Loucy (cell line): ENCODE data around the gene UBL4A.

Experiments used
- EZH2phosphoT487 ChIP-seq: fragments of 200-600 bp; IDR thresholded peaks from 2 replicates; pipeline ENCODE4 v1.6.1; 2018; ENCODE audit warnings: antibody characterized with exemption, mild to moderate bottlenecking, moderate library complexity, borderline replicate concordance
- TF ChIP-seq, protein P1 (sequence below): fragments of 200-600 bp; sonication (generic); conservative IDR thresholded peaks from 2 replicates; pipeline ENCODE4 v1.5.1; 2014; ENCODE audit warnings: mild to moderate bottlenecking, antibody characterized with exemption, low read length

DNA sequence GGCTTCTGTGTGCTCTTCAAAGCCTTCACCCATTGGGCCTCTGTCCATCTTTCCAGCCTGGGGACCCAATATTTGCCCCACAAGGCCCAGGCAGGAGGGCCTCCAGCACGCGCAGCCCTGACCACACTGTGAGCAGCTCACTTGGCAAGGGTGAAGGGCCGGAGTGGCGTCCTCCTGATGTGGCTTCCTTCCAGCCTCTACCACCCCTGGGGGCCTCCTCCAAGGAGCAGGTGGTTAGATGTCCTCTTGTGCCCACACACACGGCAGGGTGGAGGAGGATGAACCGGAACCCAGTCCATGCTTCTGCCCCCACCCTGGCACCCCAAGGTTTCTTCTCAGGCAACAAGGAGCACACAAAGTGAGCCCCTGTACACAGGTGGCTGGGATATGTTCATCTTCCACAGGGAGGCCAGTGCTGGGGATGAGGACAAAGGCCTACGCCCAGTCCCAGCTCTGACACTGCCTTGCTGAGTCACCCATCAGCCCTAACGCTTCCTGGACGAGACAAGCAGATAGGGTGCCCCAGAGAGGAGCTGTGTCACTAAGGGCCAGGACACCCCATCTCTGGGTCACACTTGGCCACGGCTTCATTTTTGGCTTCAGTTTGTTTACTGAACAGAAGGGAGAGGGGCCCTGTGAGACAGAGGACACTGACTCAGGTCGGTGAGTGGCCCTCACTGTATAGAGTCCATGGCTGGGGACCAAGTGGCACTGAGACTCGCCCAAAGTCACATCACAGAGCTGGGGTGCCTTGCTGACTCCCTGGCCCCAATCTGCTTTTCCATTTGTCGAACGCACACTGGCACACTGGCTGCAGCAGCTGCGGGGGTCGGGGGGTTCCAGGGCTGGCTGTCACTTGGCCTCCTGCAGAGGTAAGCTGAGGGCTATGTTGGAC is 1.9 kb downstream of the UBL4A start:
- TF ChIP-seq, protein P1, sequence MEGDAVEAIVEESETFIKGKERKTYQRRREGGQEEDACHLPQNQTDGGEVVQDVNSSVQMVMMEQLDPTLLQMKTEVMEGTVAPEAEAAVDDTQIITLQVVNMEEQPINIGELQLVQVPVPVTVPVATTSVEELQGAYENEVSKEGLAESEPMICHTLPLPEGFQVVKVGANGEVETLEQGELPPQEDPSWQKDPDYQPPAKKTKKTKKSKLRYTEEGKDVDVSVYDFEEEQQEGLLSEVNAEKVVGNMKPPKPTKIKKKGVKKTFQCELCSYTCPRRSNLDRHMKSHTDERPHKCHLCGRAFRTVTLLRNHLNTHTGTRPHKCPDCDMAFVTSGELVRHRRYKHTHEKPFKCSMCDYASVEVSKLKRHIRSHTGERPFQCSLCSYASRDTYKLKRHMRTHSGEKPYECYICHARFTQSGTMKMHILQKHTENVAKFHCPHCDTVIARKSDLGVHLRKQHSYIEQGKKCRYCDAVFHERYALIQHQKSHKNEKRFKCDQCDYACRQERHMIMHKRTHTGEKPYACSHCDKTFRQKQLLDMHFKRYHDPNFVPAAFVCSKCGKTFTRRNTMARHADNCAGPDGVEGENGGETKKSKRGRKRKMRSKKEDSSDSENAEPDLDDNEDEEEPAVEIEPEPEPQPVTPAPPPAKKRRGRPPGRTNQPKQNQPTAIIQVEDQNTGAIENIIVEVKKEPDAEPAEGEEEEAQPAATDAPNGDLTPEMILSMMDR: no peak
- no peak for TF ChIP-seq EZH2phosphoT487
